ENCODE results near the gene CACNA1G. TPM values are rescaled to one million over a fixed set of nuclear protein-coding genes. Genes with fewer than 3 reads are reported as not detected.

The CACNA1G gene
- total RNA-seq, 1 donor from 2014 or later = not detected

DNA sequence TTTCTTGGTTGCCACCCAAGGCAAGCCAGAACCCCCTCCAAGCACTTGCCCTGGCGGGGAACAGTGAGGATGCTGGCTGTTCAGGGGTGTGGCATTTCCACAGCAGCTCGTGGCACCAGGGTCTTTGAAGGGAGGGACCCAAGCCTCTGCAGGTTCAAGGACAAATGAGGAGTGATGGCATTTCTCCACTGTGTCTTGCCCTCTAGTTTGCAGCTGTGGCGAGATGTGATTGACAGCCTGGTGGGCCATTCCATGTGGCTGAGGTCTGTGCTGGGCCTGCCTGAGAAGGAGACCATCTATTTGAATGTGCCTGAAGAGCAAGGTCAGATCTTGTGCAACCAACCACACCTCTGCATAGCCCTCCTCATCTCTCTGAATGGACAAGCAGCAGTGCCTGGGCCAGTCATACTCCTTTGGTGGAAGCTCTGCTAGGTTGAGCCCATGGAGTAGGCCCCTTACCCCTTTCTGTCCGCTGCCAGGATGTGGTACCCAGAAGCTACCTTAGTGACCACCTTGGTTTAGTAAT, 32.5 kb upstream of the CACNA1G start:
- Histone ChIP-seq H3K4me3 (no peak overlapping the region), H3K4me1 (peaks cover 8% of the 10 kb centered on the region), H3K9me3 (no peaks in the 10 kb centered on the region), H3K36me3 (no peaks in the 10 kb centered on the region), H3K27me3 (peaks cover 20% of the 10 kb centered on the region), H3K27ac (no peak overlapping the region)
- no peak for DNase-seq
- intact Hi-C loops (cut with DNase I) = no loop called here
- ATAC-seq = no peak
- TF ChIP-seq, protein P1, sequence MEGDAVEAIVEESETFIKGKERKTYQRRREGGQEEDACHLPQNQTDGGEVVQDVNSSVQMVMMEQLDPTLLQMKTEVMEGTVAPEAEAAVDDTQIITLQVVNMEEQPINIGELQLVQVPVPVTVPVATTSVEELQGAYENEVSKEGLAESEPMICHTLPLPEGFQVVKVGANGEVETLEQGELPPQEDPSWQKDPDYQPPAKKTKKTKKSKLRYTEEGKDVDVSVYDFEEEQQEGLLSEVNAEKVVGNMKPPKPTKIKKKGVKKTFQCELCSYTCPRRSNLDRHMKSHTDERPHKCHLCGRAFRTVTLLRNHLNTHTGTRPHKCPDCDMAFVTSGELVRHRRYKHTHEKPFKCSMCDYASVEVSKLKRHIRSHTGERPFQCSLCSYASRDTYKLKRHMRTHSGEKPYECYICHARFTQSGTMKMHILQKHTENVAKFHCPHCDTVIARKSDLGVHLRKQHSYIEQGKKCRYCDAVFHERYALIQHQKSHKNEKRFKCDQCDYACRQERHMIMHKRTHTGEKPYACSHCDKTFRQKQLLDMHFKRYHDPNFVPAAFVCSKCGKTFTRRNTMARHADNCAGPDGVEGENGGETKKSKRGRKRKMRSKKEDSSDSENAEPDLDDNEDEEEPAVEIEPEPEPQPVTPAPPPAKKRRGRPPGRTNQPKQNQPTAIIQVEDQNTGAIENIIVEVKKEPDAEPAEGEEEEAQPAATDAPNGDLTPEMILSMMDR (IDR thresholded peaks at IDR 0.05) = no peak

DNA sequence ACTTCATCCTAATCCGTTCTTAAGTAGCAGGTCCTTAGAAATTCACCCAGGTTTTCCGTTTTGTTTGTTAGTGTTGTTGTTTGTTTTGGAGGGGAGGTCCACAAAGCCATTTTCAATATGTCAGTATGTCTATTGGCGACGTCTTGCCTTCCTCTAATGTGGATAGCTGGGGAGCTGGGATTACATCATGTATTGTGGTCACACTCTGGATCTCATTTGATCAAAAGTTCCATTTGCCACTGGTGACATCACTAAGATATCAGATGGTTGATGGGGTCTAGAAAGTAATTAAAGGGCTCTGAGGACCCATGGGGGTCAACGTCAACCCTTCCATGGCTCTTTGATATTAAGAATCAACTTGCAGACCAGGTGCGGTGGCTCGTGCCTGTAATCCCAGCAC, 30.7 kb upstream of the CACNA1G start:
- ATAC-seq = no peak
- TF ChIP-seq, protein P1 (IDR thresholded peaks at IDR 0.05) = no peak
- Histone ChIP-seq H3K36me3 (no peaks in the 10 kb centered on the region), H3K4me1 (peaks cover 17% of the 10 kb centered on the region), H3K9me3 (no peaks in the 10 kb centered on the region), H3K27me3 (peaks cover 25% of the 10 kb centered on the region), H3K4me3 (no peak overlapping the region), H3K27ac (no peak overlapping the region)
- no peak for DNase-seq
- intact Hi-C loops (cut with DNase I) = no loop called here

DNA sequence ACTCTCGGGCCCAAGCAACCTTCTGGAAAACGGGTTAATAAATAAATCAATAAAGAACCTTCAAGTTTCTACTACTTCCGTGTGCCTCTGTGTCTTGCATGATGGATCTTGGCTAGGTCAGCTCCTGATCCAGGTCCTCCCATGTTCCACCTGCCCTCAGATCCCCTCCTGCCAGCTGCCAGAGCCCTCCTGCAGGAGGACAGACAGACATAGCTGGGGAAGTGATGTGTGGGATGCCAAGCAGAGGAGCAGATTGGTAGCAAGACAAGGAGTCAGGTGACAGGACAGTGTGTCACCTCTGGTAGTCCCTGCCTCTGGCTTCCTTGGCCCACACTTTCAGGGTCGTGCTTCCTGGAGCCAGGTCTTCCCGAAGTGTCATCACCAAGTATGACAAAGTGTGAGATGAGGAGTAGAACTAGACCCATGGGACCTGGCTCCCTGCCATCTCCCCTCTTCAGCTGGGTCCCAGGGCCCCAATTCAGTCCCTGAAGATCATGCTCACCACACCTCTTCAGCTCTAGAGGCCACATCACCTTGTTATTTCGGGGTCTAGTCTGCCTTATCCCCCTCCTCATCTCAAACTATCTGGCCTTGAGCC, 29.0 kb upstream of the CACNA1G start:
- H3K27ac ChIP-seq = no peak overlapping the region
- H3K27me3 ChIP-seq = peaks cover 25% of the 10 kb centered on the region
- no peak for DNase-seq
- H3K36me3 ChIP-seq = no peaks in the 10 kb centered on the region
- no peak overlapping the region for H3K4me3 ChIP-seq
- TF ChIP-seq, protein P1 (IDR thresholded peaks at IDR 0.05) = no peak
- peaks cover 17% of the 10 kb centered on the region for H3K4me1 ChIP-seq
- ATAC-seq = no peak
- no peaks in the 10 kb centered on the region for H3K9me3 ChIP-seq
- intact Hi-C loops (cut with DNase I) = no loop called here

DNA sequence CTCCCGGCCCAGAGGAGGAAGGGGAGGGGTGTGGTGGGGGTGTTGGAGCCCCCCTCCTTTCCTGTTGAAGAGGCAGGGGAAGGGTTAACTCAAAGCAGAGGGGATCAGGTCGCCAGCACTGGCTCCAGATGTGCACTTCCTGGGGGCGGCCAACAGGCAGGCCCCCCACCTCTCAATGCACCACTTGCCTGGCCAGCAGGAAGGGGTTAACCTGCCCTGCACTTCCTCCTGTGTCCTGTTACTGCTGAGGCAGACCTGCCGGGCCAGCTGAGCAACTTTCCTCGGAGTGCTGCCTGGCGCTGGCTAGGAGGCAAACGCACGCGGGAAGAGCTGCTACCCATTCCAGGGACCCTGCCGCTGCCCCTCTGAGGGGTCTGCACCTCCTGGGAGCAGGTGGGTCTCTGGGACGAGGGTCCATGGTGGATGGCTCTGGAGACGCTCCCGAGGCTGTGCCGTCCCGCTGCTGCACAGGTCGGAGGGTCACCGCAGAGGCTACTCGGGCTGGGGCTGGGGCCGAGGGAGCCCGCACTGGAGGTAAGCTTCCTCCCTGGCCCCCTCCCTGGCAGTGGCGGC, 28.0 kb upstream of the CACNA1G start, which contains the start of gene EPN3:
Gene EPN3, plus strand, starts transcription at position 284 of the 573 bp plus-strand sequence. CDS start 3,822 bp downstream, outside the sequence.
- DNase-seq = peak; percentile 85
- Histone ChIP-seq H3K4me3 (no peak within 1 kb of the TSS), H3K36me3 (no peaks in the 10 kb centered on the region), H3K27ac (no peak within 1 kb of the TSS), H3K9me3 (no peaks in the 10 kb centered on the region), H3K27me3 (peaks cover 25% of the 10 kb centered on the region), H3K4me1 (peaks cover 17% of the 10 kb centered on the region)
- ATAC-seq = peak; percentile 69
- intact Hi-C loops (cut with DNase I) = no loop called here
- TF ChIP-seq, protein P1 (IDR thresholded peaks at IDR 0.05) = no peak

DNA sequence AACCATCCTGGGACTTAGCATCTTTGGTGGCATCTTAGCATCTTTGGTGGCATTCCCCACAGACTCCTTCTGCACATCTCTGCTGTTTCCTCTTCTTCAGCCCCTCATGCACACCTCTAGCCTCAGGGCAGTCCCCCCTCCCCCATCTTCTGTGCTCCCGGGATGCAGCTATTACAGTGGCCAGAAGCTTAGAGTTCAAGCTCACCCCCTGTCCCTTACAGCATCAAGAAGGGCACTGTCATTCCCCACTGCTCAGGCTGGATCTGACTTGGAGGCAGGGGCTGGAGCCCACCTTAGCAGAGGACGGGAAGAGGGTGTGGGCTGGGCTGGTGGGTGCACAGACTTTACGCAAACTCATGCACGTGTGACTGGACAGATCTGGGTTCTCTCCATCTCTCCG, 27.3 kb upstream of the CACNA1G start:
- DNase-seq (no peak), ATAC-seq (no peak)
- TF ChIP-seq, protein P1 (IDR thresholded peaks at IDR 0.05) = no peak
- no peaks in the 10 kb centered on the region for H3K36me3 ChIP-seq
- no peak overlapping the region for H3K4me3 ChIP-seq
- intact Hi-C loops (cut with DNase I) = no loop called here
- H3K4me1 ChIP-seq = peaks cover 17% of the 10 kb centered on the region
- H3K9me3 ChIP-seq = no peaks in the 10 kb centered on the region
- H3K27ac ChIP-seq = no peak overlapping the region
- H3K27me3 ChIP-seq = peaks cover 25% of the 10 kb centered on the region

Measured in upper lobe of right lung (tissue), 1 donor.